Coronary artery (tissue), 2 donors: ENCODE measurements around the gene FUT1.
A peak's percentile ranks its signal among the peaks of the same experiment; 100 is the strongest.

ENCODE experiments used
- DNase-seq: peaks from one replicate; pipeline ENCODE4 v3.0.0-alpha.2; 2017; ENCODE audit warnings: low spot score
- H3K27ac ChIP-seq, 2 donors: fragments of 200-600 bp; sonication (generic); one replicate each; pipeline ENCODE4 v1.5.1; 2016 to 2019
- H3K4me3 ChIP-seq: fragments of 200-600 bp; sonication (generic); 2 replicates; pipeline ENCODE4 v1.5.1; 2016; ENCODE audit warnings: mild to moderate bottlenecking, moderate library complexity
- CTCF ChIP-seq: fragments of 200-600 bp; sonication (generic); IDR thresholded peaks from one replicate; pipeline ENCODE4 v1.5.1; 2019; ENCODE audit warnings: antibody characterized with exemption

Gene FUT1

GRCh38 chr19:48751845-48752495 lies 471 bp downstream of the FUT1 start:
- DNase-seq = no peak
- TF ChIP-seq CTCF = no peak
- H3K4me3 ChIP-seq = peak overlapping the region; percentile 66
- no peak overlapping the region for H3K27ac ChIP-seq

- H3K4me3 ChIP-seq = no peak overlapping the region
- H3K27ac ChIP-seq = no peak overlapping the region
- TF ChIP-seq CTCF = no peak
- no peak for DNase-seq
Observed at GRCh38 chr19:48750771-48751504, 1.5 kb downstream of the FUT1 start.

- no peak overlapping the region for H3K4me3 ChIP-seq
- H3K27ac ChIP-seq = no peak overlapping the region
- no peak for TF ChIP-seq CTCF
- no peak for DNase-seq
Observed at GRCh38 chr19:48750351-48750750, 2.1 kb downstream of the FUT1 start.

- Histone ChIP-seq H3K27ac (no peak overlapping the region), H3K4me3 (no peak overlapping the region)
- no peak for DNase-seq
- no peak for TF ChIP-seq CTCF
Observed at GRCh38 chr19:48749571-48750198, 2.8 kb downstream of the FUT1 start.

GRCh38 chr19:48746738-48747575 lies 5.5 kb downstream of the FUT1 start, which contains the start of gene IZUMO1:
Gene IZUMO1 (minus strand): TSS chr19:48746909. CDS start chr19:48745859, 1,050 bp downstream.
- Histone ChIP-seq H3K4me3 (peak within 1 kb of the TSS; percentile 59), H3K27ac (peak within 1 kb of the TSS; percentile 1 to 81)
- DNase-seq = no peak
- TF ChIP-seq CTCF = no peak

GRCh38 chr19:48746110-48746509 lies 6.3 kb downstream of the FUT1 start:
- DNase-seq = no peak
- no peak overlapping the region for H3K27ac ChIP-seq
- no peak for TF ChIP-seq CTCF
- H3K4me3 ChIP-seq = no peak overlapping the region
